Measurements from ENCODE around the gene GOLM1.

GOLM1 gene

GRCh38 chr9:85995097-85995496 lies 104.3 kb downstream of the GOLM1 start:
- Histone ChIP-seq H4K20me1 (ENCODE audit: insufficient read depth, low read length) (peaks cover 3% of the 10 kb centered on the region; the same call in 1 of the 2 replicates), H3K4me1 (ENCODE audit: low read length) (no peaks in the 10 kb centered on the region), H3K27me3 (ENCODE audit: low read depth, low read length) (no peaks in the 10 kb centered on the region), H3K36me3 (replicated peaks; ENCODE audit: low read depth, low read length) (peaks cover 16% of the 10 kb centered on the region), H3K27ac (ENCODE audit: low read length) (no peak overlapping the region), H3K79me2 (ENCODE audit: low read length) (no peaks in the 10 kb centered on the region), H3K9me3 (ENCODE audit: insufficient read depth, low read length) (no peaks in the 10 kb centered on the region), H3K9ac (ENCODE audit: low read length) (no peak overlapping the region), H2AFZ (ENCODE audit: low read depth, low read length) (no peak overlapping the region), H3K4me2 (ENCODE audit: low read length) (no peak overlapping the region), H3K4me3 (ENCODE audit: low read length) (no peak overlapping the region)
- TF ChIP-seq EZH2phosphoT487 (IDR thresholded peaks at IDR 0.05; ENCODE audit: low read depth): no peak
- TF ChIP-seq, protein P1, sequence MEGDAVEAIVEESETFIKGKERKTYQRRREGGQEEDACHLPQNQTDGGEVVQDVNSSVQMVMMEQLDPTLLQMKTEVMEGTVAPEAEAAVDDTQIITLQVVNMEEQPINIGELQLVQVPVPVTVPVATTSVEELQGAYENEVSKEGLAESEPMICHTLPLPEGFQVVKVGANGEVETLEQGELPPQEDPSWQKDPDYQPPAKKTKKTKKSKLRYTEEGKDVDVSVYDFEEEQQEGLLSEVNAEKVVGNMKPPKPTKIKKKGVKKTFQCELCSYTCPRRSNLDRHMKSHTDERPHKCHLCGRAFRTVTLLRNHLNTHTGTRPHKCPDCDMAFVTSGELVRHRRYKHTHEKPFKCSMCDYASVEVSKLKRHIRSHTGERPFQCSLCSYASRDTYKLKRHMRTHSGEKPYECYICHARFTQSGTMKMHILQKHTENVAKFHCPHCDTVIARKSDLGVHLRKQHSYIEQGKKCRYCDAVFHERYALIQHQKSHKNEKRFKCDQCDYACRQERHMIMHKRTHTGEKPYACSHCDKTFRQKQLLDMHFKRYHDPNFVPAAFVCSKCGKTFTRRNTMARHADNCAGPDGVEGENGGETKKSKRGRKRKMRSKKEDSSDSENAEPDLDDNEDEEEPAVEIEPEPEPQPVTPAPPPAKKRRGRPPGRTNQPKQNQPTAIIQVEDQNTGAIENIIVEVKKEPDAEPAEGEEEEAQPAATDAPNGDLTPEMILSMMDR (IDR thresholded peaks at IDR 0.05; ENCODE audit: low read depth, low read length): no peak

GRCh38 chr9:85994191-85994590 lies 105.2 kb downstream of the GOLM1 start:
- no peak overlapping the region for H3K4me3 ChIP-seq (ENCODE audit: low read length)
- no peaks in the 10 kb centered on the region for H3K27me3 ChIP-seq (ENCODE audit: low read depth, low read length)
- no peak overlapping the region for H3K27ac ChIP-seq (ENCODE audit: low read length)
- H2AFZ ChIP-seq (ENCODE audit: low read depth, low read length): no peak overlapping the region
- TF ChIP-seq, protein P1 (IDR thresholded peaks at IDR 0.05; ENCODE audit: low read depth, low read length): no peak
- no peaks in the 10 kb centered on the region for H3K4me1 ChIP-seq (ENCODE audit: low read length)
- H3K36me3 ChIP-seq (replicated peaks; ENCODE audit: low read depth, low read length): peaks cover 16% of the 10 kb centered on the region
- H3K4me2 ChIP-seq (ENCODE audit: low read length): no peak overlapping the region
- H4K20me1 ChIP-seq (ENCODE audit: insufficient read depth, low read length): peaks cover under 1% of the 10 kb centered on the region; the same call in 1 of the 2 replicates
- H3K9me3 ChIP-seq (ENCODE audit: insufficient read depth, low read length): no peaks in the 10 kb centered on the region
- no peaks in the 10 kb centered on the region for H3K79me2 ChIP-seq (ENCODE audit: low read length)
- no peak overlapping the region for H3K9ac ChIP-seq (ENCODE audit: low read length)

DNA sequence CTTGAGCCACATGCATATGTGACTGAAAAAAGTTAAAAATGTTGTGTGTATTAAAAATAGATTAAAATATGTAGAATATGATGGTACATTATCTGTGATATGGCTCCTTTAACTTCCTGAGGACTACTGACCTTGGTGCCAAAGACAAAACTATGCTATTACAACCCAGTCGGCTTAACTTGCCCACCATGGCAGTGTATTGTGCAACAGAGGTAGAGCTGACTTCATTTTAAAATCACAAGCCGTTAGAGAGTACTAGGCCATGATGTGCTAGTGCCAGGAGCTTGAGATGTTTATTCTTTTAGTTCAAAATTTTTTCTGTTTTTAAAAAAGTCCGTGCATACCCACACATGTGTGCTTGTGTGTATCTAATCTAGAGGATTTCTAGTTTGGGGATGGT lies 112.1 kb downstream of the GOLM1 start:
- no peak overlapping the region for H3K9ac ChIP-seq (ENCODE audit: low read length)
- no peak overlapping the region for H2AFZ ChIP-seq (ENCODE audit: low read depth, low read length)
- peaks cover 26% of the 10 kb centered on the region for H3K36me3 ChIP-seq (replicated peaks; ENCODE audit: low read depth, low read length)
- no peaks in the 10 kb centered on the region for H3K9me3 ChIP-seq (ENCODE audit: insufficient read depth, low read length)
- H4K20me1 ChIP-seq (ENCODE audit: insufficient read depth, low read length): no peaks in the 10 kb centered on the region
- no peak overlapping the region for H3K4me2 ChIP-seq (ENCODE audit: low read length)
- H3K4me3 ChIP-seq (ENCODE audit: low read length): no peak overlapping the region
- H3K79me2 ChIP-seq (ENCODE audit: low read length): no peaks in the 10 kb centered on the region
- H3K27me3 ChIP-seq (ENCODE audit: low read depth, low read length): no peaks in the 10 kb centered on the region
- no peak for TF ChIP-seq EZH2phosphoT487 (IDR thresholded peaks at IDR 0.05; ENCODE audit: low read depth)
- TF ChIP-seq, protein P1 (IDR thresholded peaks at IDR 0.05; ENCODE audit: low read depth, low read length): no peak
- no peaks in the 10 kb centered on the region for H3K4me1 ChIP-seq (ENCODE audit: low read length)
- H3K27ac ChIP-seq (ENCODE audit: low read length): no peak overlapping the region

DNA sequence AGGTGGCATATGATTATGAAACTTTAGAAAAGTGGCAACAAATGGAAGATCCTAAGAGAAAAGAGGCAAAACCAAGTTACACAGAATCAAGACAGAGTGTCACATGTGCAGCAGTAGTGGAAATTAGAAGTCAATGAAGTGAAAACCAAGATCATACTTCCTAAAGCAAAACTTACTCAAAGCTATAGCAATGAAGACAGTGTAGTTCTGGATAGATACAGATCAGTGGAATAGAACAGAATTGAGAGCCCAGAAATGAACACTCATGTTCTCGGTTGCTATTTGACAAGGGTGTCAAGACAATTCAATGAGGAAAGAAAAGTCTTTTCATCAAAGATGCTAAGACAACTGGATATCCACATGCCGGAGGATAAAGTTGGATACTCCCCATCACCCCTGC lies 114.9 kb downstream of the GOLM1 start:
- H2AFZ ChIP-seq (ENCODE audit: low read depth, low read length): no peak overlapping the region
- H3K79me2 ChIP-seq (ENCODE audit: low read length): no peaks in the 10 kb centered on the region
- H3K36me3 ChIP-seq (replicated peaks; ENCODE audit: low read depth, low read length): peaks cover 38% of the 10 kb centered on the region
- H3K4me1 ChIP-seq (ENCODE audit: low read length): no peaks in the 10 kb centered on the region
- no peaks in the 10 kb centered on the region for H3K9me3 ChIP-seq (ENCODE audit: insufficient read depth, low read length)
- H3K9ac ChIP-seq (ENCODE audit: low read length): no peak overlapping the region
- H3K4me3 ChIP-seq (ENCODE audit: low read length): no peak overlapping the region
- TF ChIP-seq, protein P1 (IDR thresholded peaks at IDR 0.05; ENCODE audit: low read depth, low read length): no peak
- TF ChIP-seq EZH2phosphoT487 (IDR thresholded peaks at IDR 0.05; ENCODE audit: low read depth): no peak
- no peak overlapping the region for H3K27ac ChIP-seq (ENCODE audit: low read length)
- no peaks in the 10 kb centered on the region for H4K20me1 ChIP-seq (ENCODE audit: insufficient read depth, low read length)
- no peak overlapping the region for H3K4me2 ChIP-seq (ENCODE audit: low read length)
- no peaks in the 10 kb centered on the region for H3K27me3 ChIP-seq (ENCODE audit: low read depth, low read length)
